Measurements from ENCODE around the gene CDH4. TPM values are rescaled to one million over a fixed set of nuclear protein-coding genes. Genes with fewer than 3 reads are reported as not detected.

The CDH4 gene
- polyA plus RNA-seq, 1 donor (not counting 4 experiments of a cell fraction or from before 2014, with no cell fraction given) = 2.2 TPM

GRCh38 chr20:61502433-61502832 lies 250.4 kb downstream of the CDH4 start:
- Histone ChIP-seq H3K9me3 (ENCODE audit: control insufficient read depth, low read depth, low read length) (no peaks in the 10 kb centered on the region), H3K9ac (ENCODE audit: control insufficient read depth, extremely low read depth, insufficient read depth, low read length) (no peak overlapping the region), H3K79me2 (ENCODE audit: control insufficient read depth, insufficient read depth, low read length) (no peaks in the 10 kb centered on the region), H3K36me3 (ENCODE audit: control insufficient read depth in 2 of 2, extremely low read depth in 1 of 2, insufficient read depth in 2 of 2, low read length in 2 of 2) (no peaks in the 10 kb centered on the region), H4K20me1 (ENCODE audit: control insufficient read depth, extremely low read depth, insufficient read depth, low read length) (peaks cover 13% of the 10 kb centered on the region), H3K27me3 (ENCODE audit: control insufficient read depth, extremely low read depth, insufficient read depth, low read length) (no peaks in the 10 kb centered on the region), H3K4me2 (ENCODE audit: control insufficient read depth, extremely low read depth, insufficient read depth, low read depth, low read length) (no peak overlapping the region), H3K27ac (ENCODE audit: control insufficient read depth, insufficient read depth, low read length) (no peak overlapping the region), H3K4me1 (ENCODE audit: control insufficient read depth, extremely low read depth, insufficient read depth, low read length) (no peaks in the 10 kb centered on the region), H3K4me3 (ENCODE audit: control insufficient read depth in 2 of 3, extremely low read depth in 1 of 3, insufficient read depth in 2 of 3, low read depth in 1 of 3, low read length in 3 of 3) (no peak overlapping the region), H2AFZ (ENCODE audit: control insufficient read depth, low read length) (no peak overlapping the region), H3K9me1 (ENCODE audit: control insufficient read depth, extremely low read depth, insufficient read depth, low read length) (peaks cover 2% of the 10 kb centered on the region)
- DNase-seq (ENCODE audit: low read depth, low spot score) = no peak
- FAIRE-seq = no peak
- dilution Hi-C loops (cut with MboI; ENCODE audit: extremely low pct_ligation_motif_present, low sequenced_read_pairs) = no loop called here
- TF ChIP-seq EZH2 (IDR thresholded peaks at IDR 0.05; ENCODE audit: low read length) = no peak
- no peak for TF ChIP-seq CTCF (optimal IDR thresholded peaks at IDR 0.05 in 1 of 3, IDR thresholded peaks at IDR 0.05 in 1 of 3, conservative IDR thresholded peaks at IDR 0.05 in 1 of 3; ENCODE audit: extremely low read depth in 1 of 3, insufficient read depth in 2 of 3, low read length in 3 of 3)

DNA sequence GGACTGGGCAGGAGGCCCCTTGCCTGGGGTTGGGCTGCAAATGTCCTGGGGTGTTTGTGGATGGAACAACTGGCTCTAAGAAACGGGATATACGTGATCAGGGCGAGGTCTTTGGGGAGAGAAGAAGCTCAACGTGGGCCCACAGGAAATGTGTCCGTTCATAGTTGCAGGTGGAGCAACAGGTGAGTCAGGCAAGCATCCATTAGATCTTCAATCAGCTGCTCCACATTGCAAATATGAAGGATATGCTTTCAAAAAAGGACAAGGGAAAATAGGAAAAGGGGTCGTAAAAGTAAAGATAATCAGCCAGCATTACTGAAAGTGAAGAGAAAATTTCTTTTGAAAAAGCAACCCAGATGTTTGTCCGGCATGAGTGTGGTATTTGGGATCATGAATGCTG lies 251.0 kb downstream of the CDH4 start:
- dilution Hi-C loops (cut with MboI; ENCODE audit: extremely low pct_ligation_motif_present, low sequenced_read_pairs) = no loop called here
- Histone ChIP-seq H3K4me1 (ENCODE audit: control insufficient read depth, extremely low read depth, insufficient read depth, low read length) (no peaks in the 10 kb centered on the region), H2AFZ (ENCODE audit: control insufficient read depth, low read length) (no peak overlapping the region), H3K79me2 (ENCODE audit: control insufficient read depth, insufficient read depth, low read length) (no peaks in the 10 kb centered on the region), H3K27me3 (ENCODE audit: control insufficient read depth, extremely low read depth, insufficient read depth, low read length) (no peaks in the 10 kb centered on the region), H3K9me1 (ENCODE audit: control insufficient read depth, extremely low read depth, insufficient read depth, low read length) (peaks cover 2% of the 10 kb centered on the region), H3K9ac (ENCODE audit: control insufficient read depth, extremely low read depth, insufficient read depth, low read length) (no peak overlapping the region), H3K4me2 (ENCODE audit: control insufficient read depth, extremely low read depth, insufficient read depth, low read depth, low read length) (no peak overlapping the region), H3K36me3 (ENCODE audit: control insufficient read depth in 2 of 2, extremely low read depth in 1 of 2, insufficient read depth in 2 of 2, low read length in 2 of 2) (no peaks in the 10 kb centered on the region), H3K4me3 (ENCODE audit: control insufficient read depth in 2 of 3, extremely low read depth in 1 of 3, insufficient read depth in 2 of 3, low read depth in 1 of 3, low read length in 3 of 3) (no peak overlapping the region), H3K9me3 (ENCODE audit: control insufficient read depth, low read depth, low read length) (no peaks in the 10 kb centered on the region), H4K20me1 (ENCODE audit: control insufficient read depth, extremely low read depth, insufficient read depth, low read length) (peaks cover 13% of the 10 kb centered on the region), H3K27ac (ENCODE audit: control insufficient read depth, insufficient read depth, low read length) (no peak overlapping the region)
- TF ChIP-seq CTCF (optimal IDR thresholded peaks at IDR 0.05 in 1 of 3, IDR thresholded peaks at IDR 0.05 in 1 of 3, conservative IDR thresholded peaks at IDR 0.05 in 1 of 3; ENCODE audit: extremely low read depth in 1 of 3, insufficient read depth in 2 of 3, low read length in 3 of 3) = no peak
- TF ChIP-seq EZH2 (IDR thresholded peaks at IDR 0.05; ENCODE audit: low read length) = no peak
- FAIRE-seq (no peak), DNase-seq (ENCODE audit: low read depth, low spot score) (no peak)

All from keratinocyte (primary cell).